Activated T-helper 1 cell treated with anti-CD3 and anti-CD28 coated beads, Interleukin-2, amount 50 U/mL, for 16 hours (primary cell): ENCODE data around the gene KCTD17.

Experiments
- DNase-seq, 2 donors: peaks; one replicate each; pipeline ENCODE4 v3.0.0-alpha.2; 2020; ENCODE audit warnings: low read depth in 1 of 2, low spot score in 1 of 2

KCTD17 gene

DNA sequence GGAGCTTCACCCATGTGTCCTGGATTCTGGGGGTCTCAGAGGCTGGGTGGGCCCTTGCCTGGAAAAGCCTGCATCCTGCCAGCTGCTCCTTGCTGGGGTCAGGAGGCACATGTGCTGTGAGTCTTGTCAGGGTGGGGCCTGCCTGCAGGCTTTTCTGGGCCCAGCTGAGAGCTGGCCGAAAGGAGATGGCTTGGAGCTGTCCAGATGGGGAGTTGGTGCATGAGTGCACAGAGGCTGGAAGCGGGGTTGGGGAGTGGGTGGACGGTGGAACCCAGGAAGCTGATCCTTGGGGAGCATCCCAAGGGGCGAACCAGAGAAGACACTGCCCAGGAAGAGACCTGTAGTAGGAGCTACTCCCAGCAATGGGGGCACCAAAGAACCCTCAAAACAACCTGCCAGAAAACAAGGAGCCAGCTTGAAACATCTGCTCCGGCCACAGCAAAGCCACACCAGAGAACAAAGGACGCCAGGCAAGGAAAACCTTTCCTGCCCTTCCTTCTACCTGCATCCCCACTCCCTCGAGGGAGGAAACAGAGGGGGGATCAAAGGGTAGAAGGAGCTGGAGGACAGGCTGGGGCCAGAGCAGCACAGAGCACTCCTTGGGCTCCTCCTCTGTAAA lies 8.2 kb upstream of the KCTD17 start:
- DNase-seq = no peak

DNA sequence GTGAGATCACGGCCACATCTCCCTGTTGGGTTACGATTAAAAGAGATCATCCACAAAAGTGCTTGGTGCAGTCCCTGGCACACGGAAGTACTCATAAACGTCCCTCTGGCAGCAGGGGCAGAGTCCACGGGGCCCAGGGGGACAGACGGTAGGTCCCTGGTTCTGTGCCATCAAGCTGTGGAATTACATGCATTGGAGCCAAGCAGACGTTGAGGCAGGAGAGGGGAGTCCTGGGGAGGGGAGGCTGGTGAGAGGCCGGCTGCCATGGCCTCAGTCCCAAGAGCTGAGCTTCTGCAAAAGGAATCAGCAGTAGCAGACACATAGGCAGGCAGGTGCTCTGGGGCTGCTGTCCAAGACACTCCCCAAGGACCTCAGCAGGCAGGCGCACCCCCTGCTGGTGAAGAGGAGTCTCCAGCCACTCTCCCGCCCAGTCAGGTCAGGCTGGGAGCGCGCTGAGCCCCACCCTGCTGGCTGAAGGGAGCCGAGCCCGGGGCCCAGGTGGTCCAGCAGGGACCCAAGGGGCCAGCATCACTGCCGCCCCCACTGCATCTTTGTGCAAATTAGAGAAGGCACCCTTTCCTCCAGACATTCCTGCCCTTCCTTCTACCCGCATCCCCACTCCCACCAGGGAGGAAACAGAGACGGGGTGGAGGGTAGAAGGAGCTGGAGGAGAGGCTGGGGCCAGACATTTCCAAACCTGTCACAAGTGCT lies 7.6 kb upstream of the KCTD17 start:
- DNase-seq = peak in 1 of 2 donors; percentile 24

DNA sequence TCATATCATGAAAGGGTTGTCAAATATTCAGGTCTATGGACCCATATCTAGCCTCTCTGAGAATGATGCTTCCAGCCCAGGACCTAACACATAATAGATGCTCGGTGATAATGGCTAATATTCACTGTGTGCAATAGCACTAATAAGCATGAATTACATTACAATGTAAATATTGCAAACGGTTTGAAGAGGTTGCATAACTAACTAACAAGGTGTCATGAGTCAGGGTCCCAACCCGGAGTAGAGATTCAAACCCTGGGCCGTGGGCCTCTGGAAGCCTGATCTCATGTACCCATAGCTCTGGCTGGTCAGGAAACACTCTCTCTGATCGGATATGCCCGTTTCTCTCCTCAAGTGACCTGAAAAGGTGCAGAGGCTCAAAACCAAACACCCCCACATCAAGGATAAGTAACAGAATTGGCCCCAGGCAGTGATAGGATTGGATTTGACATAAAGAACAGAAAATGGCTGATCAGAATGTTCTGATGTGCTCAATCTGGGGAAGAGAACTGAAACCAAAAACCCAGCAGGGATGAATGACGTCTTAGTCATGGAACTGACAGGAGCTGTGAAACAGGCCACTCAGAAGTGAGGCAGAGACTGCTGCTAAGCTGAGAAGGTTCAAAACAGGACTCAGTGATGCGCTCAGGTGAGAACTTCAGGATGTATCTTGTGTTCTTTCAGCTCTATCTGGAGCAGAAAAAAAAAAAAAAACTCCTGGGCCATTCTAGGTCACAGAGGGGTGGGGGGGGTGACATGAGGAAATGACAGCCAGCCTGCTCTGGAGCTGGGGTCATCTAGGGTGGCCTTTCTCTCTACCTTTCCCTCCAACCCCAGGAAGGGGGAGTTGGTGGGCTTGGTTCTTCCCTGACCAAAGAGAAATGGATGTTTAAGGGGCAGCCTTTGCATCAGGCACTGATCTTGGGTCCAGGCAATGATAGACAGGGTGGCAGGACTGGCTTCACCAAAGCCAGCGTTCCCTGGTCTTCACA lies 6.6 kb upstream of the KCTD17 start:
- DNase-seq = no peak

- no peak for DNase-seq
Measured at GRCh38 chr22:37045958-37046357, 5.6 kb upstream of the KCTD17 start.

GRCh38 chr22:37046589-37046988 lies 5.0 kb upstream of the KCTD17 start:
- no peak for DNase-seq

DNA sequence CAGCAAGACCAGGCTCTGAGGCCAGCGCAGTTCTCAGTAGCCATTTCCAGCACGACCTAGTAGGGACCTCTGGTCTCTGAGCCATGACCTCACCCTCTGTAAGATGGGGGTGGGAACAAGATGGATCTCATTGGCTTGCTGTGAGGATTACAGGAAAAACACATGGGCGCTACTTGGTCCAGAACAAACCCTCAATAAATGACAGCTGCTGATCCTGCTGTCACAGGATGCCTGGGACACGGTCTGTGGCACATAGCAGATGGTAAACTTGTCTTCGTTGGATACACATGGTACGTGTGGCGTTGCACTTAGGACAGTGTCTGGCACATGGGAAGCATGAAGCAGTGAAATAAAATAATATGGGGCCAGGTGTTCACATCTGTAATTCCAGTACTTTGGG lies 4.5 kb upstream of the KCTD17 start:
- no peak for DNase-seq

GRCh38 chr22:37048133-37048532 lies 3.4 kb upstream of the KCTD17 start:
- DNase-seq = no peak

GRCh38 chr22:37049224-37049623 lies 2.3 kb upstream of the KCTD17 start:
- no peak for DNase-seq

DNA sequence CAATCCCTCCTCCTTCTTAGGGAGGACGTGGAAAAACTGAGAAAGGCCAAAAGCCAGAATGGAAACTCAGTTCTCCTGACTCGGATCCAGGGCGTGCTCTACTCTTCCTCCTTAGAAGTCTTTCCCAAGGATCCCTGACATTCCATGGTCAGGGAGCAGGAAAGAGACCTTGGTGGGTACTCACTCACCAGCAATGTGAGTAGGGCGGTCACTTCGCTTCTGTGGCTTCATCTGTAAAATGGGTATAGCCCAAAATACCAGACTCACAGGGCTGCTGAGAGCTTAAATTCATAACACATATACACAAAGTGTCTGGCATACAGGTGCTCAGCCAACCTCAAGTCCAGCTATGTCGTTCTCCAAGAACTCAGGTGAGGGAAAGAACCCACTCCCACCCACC lies 629 bp upstream of the KCTD17 start:
- DNase-seq = no peak

DNA sequence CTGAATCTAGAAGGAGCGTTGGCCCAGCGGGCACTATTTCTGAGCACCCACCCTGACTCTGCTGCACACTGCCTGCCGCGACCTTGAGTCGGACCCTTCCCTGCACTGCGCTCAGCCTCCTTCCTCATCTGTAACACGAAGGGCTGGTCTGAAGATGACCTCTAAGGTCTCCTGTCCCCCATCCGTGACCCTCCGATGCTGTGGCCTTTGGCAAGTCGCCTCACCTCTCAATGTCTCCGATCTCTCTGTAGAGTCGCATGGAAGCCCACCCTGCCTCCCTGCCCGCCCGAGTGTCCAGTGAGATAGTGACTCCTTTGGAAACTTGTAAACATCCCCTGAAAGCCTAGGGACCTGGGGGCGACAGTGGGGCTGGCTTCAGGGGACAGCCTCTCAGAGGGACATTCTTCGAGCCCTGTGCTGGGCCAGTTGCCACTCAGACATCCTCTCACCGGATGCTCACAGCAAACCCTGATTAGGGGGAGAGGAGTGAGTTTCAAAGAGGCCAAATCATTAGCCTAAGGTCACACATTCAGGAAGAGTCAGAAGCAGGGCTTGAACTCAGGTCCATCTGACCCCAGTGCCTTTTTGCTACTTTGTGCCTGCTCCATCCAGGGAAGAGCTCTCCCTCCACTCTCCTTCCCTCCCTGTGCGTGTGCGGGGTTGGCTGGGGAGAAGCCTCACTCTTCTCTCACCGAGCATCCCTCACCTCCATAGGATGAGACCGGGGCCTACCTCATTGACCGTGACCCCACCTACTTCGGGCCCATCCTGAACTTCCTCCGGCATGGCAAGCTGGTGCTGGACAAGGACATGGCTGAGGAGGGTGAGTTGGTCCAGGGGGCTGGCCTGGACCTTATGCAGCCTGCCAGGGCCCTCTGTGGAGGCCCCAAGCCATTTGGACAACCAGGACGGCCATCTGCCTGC lies 1.1 kb downstream of the KCTD17 start:
- no peak for DNase-seq

DNA sequence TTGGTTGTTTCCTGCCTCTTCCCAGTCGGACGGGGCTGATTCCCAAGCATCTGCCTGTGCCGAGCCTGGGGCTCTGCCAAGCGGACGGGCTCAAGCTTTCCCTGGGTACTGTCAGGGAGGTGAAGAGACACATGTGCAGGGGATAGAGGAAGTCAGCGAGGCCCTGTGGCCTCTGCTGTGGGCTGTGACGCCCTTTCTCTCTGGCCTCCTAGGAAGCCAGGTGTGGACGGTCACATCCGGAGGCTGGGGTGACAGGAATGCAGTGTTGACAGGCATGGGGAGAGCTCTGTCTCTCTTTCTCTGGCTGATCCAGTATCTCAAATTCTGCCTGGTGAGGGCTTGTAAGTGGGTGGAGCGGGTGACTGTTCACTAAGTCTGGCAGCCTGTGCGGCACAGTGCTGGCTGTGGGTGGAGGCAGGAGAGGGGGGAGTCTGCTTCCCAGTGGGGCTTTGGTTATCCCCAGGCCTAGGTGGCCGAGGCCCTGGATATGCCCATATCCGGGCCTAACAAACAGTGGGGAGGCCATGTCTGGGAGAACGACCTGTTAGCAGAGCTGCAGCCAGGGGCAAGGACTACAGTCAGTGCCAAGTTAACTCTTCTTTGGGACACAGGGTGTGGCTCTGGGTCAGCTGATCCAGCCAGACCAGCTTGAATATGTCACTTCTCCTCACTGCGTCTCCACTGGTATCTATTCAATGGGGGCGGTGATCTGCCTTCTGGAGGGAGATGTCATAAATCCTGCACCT lies 1.9 kb downstream of the KCTD17 start:
- no peak for DNase-seq

DNA sequence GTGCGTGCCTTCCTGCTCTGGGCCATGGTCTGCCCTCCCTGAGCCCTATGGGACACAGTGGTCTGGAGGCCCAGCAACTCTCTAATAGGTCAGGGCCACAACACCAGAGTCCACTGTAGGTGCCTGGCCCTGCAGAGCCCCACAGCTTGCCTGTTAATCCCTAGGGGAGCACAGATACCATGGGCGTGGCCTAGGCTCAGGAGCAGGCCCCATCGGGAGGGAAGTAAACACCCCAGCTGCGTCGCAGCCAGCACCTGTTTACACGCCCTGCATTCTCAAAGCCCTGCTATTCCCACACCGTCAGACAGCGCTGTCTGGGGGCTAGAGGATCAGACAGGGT lies 2.5 kb downstream of the KCTD17 start:
- DNase-seq = no peak

GRCh38 chr22:37054600-37055365 lies 3.2 kb downstream of the KCTD17 start:
- DNase-seq = no peak

DNA sequence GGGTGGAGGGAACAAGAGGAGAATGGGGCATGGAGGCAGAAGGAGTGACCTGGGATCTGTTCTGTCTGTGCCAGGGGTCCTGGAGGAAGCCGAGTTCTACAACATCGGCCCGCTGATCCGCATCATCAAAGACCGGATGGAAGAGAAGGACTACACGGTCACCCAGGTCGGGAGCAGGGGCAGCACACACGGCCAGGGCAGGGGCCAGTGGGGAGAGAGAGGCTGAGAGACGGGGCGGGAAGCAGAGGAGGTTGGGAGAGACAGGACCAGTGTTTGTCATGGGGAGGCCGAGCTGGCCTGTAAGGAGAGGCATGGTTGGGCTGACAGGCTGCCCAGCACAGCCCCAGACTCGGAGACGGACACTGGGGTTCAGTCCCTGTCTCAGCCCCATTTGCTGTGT lies 4.7 kb downstream of the KCTD17 start:
- no peak for DNase-seq

DNA sequence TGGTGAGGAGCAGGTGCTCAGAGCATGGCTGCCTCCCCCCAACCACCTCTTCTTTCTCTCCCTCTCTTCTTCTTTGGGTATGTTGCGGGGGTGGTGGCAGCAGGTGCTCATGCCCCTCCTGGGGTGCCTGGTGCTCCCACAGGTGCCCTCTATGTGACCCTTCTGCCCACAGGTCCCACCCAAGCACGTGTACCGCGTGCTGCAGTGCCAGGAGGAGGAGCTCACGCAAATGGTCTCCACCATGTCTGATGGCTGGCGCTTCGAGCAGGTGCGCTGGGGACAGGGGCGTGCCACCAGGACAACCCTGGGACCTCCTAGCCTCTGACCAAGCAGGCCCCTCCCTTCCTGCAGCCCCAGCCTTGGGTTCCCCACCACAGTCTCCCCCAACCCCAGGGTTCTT lies 5.7 kb downstream of the KCTD17 start:
- DNase-seq = no peak

DNA sequence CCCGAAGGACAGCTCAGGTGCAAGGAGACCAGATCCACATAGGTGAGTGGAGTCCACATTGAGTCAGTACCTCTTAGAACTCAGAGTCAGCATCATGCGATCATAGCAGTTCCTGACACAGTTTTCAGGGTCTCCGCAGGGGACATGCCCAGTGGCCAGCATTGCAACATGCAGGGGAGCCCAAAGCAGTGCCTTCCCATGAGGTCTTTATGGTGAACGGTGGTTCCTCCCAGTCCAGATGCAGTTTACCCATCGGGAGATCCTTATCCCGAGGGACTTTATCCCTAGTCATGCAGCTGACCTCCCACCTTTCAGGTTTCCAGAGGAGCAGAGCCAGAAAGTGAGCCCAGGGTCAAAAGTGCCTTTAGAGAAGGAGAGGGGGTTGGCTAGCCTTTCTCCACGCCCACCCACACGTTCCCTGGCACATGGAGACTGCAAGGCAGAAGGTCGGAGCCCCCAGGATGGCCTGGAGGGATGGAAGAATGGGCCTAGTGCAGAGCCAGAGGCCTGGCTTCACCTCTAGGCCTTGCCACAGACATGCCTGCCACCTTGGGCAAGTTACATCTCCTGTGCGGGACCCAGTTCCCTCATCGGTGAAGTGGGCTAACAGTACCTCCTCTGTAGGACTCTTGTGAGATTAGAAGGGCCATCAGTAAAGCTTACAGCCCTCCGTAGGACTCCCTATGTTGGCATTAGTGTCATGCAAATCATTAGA lies 6.4 kb downstream of the KCTD17 start:
- DNase-seq = no peak

DNA sequence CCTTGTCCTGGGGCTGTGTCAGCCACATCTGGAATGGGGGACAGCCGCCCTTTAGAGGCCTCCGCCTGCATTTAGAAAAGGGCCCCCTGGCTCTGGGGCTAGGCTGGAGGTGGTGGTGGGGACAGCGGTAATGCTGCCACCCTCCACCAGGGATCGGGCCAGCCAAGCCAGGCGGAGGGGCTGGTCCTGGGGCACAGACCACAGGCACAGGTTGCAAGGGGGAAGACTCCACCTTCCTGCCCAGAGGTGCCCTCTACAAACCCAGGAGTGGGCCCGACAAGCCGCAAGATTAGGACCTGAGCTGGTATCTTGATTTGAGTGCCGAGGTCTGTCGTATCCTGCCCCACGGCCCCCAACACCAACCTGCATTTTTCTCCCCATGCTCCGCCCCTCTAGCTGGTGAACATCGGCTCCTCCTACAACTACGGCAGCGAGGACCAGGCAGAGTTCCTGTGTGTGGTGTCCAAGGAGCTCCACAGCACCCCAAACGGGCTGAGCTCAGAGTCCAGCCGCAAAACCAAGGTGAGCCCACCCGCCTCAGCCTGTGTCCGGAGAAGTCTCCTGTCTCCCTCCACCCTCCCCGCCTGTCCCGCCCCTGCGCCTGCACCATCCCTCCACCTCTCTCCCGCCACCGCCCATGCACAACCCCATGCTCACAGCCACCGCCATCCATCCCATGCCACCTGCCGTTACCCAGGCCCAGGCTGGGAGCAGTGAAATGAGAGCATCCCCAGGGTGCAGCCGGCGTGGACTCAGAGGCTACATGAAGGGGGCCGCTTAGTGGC lies 7.6 kb downstream of the KCTD17 start:
- no peak for DNase-seq

GRCh38 chr22:37059876-37060449 lies 8.4 kb downstream of the KCTD17 start:
- no peak for DNase-seq
